GM18508 (cell line): ENCODE data around the gene HEBP2.
A peak's percentile ranks its signal among the peaks of the same experiment; 100 is the strongest.
"Not testable (repeated sequence)": the region's sequence is repeated elsewhere in the genome, so short reads cannot be mapped to it uniquely, and the experiment has no call there.

Experiments used
- ATAC-seq: cut with Tn5 transposase; IDR thresholded peaks from one replicate; pipeline ENCODE4 v1.9.1; 2021; ENCODE audit warnings: moderate number of reproducible peaks; ENCODE audit not compliant: insufficient read depth, unreplicated experiment

Gene HEBP2, protein sequence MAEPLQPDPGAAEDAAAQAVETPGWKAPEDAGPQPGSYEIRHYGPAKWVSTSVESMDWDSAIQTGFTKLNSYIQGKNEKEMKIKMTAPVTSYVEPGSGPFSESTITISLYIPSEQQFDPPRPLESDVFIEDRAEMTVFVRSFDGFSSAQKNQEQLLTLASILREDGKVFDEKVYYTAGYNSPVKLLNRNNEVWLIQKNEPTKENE

DNA sequence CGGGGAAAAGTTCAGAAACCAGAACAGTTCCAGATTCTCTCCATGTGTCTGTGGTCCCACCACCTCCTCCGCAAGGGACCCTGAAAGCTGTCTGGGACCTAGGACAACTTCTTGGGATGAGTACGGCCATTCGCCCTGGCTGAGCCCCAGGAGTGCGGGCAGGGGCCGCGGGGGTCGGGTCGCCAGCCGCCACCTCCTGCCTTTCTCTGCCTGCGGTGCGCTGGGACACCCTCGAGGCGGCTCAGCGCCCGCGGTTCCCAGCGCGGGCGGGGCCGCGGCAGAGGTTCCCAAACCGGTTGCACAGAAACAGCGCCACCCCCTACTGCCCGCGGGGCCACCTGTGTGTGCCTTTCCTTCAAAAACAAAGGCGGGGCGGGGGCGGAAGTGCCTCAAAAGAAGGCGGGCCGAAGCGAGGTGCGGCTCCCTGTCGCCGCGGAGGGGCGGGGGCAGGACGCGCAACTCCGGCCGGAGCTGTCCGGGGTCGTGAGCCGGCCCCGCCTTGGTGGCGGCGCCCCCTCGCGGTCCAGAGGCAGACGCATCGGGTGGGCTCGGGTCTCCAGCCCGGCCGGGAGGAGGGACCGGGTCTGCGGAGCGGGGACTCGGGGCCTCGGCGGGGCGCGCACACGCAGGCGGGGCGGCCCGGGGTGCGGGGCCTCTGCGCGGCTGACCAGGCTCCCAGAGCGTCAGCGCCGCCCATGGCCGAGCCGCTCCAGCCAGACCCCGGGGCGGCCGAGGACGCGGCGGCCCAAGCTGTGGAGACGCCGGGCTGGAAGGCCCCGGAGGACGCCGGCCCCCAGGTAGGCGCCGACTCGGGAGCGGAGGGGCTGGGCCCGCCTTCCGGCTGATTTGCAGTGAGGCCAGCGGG, at the start of gene HEBP2:
HEBP2 (plus strand) TSS at position 423 of the 865 bp plus-strand sequence; CDS start at position 696, 273 bp downstream.
- peak; percentile 48 for ATAC-seq

DNA sequence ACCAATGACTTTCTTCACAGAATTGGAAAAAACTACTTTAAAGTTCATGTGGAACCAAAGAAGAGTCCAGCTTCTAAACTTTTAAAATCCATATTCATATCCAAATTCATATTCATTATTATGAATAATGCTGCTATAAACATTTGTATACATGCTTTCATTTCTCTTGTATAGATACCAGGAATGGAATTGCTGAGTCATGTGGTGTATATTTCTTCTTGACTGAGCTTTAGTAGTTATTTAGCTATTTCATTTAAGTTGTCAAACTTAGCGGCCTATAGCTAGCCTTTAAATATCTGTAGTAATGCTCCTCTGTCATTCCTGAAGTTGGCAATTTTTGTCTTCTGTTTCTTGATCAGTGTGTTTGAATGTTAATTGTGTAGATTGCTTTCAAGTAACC, 46.1 kb upstream of the HEBP2 start:
- no peak for ATAC-seq

DNA sequence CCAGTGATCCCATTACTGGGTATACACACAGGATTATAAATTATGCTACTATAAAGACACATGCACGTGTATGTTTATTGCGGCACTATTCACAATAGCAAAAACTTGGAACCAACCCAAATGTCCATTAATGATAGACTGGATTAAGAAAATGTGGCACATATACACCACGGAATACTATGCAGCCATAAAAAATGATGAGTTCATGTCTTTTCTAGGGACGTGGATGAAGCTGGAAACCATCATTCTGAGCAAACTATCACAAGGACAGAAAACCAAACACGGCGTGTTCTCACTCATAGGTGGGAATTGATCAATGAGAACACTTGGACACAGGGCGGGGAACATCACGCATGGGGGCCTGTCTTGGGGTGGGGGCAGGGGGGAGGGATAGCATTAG, 35.3 kb upstream of the HEBP2 start:
- not testable (repeated sequence) for ATAC-seq

DNA sequence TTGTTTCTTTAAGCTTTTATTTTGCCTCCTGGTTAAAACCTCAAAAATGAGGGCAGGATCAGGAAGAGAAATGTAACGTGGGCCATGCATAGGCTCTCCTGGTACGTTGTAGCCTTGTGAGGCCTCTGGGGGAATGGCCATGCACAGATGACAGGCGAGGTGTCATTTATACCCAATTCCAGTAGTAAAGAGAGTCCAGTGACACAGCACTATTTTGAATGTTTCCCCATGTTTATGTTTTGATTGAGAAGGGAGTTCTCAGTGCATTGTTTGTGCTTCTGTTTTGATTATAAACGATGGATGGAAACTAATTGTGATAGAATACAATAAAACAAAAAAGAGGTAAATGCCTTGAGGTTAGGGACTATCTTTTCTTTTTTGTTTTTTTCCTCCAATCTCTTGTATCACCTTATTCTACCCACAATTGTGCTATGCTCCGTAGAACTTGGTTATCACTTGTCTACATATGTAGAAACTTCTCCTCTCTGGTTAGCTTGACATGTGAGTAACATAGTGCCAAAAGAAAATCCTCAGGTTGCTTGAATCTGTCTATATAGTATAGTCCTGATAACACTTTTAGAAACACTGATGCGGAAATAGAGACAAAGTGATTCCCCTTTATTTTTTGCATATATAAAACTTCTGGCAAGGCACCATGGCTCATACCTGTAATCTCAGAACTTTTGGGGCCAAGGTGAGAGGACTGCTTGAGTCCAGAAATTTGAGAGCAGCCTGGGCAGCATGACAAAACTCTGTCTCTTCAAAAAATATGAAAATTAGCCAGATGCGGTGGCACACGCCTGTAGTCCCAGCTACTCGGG, 33.2 kb upstream of the HEBP2 start:
- no peak for ATAC-seq

DNA sequence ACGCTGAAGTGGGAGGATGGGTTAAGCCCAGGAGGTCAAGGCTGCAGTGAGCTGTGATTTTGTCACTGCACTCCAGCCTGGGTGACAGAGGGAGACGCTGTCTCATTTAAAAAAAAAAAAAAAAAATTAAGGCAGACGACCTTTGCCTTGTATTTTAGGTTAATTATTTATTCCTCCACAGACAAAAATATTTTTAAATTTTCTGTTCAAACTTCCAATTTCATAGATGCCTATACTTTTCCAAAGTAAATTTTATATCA, 32.6 kb upstream of the HEBP2 start:
- no peak for ATAC-seq

DNA sequence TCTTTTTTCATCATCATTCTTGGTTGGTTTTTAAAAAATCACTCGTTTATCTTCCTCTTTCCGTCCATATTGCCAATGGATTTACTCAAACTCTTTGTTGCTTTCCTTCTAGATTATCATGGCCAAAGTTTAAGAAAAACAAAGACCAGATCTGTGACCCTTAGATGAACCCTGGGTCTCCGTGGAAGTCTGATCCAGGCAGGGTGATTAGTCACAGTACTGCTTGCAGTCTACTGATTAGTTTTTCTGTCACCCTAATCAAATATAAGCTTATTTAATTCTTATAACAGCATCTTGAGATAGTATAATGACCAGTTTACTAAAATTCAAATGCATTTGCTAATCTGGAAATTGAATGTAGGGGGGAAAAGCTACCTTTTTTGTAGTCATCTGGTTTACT, 32.3 kb upstream of the HEBP2 start:
- ATAC-seq, result no peak

DNA sequence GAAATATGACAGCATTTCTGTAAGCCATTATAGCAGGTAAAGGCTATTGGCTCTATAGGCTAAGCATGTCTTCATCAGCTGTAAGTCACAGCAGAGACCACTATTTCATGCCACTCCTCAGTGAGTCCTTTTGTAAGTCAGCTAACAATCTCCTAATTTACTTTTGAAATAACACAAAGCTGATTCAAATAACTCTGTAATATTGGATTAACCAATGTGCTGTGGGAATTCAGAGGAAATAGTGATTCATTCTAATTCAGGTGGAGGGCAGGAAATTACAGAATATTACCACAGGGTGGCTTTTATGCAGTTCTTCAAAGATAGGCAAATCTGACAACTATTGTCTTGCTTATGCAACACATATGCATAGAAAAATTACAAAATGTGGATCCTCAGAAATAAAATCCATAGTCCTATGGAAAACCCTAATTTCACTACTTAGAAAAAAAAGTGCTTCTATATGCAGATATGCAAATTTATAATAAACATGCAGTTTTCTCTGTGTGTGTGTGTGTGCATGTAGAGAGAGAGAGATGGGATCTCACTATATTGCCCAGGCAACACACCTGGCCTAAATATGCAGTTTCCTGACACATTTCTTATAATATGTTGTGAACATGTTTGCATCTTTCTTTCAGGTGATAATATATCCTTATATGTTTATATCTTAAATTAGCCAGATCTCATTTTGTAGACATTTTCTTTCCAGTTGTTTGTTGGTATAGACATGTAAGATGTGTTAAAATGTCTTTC, 31.1 kb upstream of the HEBP2 start:
- no peak for ATAC-seq

DNA sequence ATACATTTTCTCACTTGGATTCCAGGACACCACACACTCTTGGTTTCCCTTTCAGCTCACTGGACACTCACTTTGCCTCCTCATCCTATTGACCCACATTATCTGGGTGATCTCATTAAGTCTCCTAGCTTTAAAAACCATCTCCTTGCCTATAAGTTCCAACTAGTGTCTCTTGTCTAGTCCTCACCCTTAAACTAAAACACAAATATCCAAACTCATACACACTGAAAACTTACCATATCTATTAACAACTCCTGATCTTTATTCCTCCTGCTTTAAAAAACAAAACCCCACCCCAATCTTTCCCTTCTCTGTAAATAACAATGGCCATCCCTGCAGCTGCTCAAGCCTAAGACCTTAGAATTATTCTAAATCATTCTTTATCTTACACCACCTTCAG, 29.8 kb upstream of the HEBP2 start:
- ATAC-seq, result no peak

DNA sequence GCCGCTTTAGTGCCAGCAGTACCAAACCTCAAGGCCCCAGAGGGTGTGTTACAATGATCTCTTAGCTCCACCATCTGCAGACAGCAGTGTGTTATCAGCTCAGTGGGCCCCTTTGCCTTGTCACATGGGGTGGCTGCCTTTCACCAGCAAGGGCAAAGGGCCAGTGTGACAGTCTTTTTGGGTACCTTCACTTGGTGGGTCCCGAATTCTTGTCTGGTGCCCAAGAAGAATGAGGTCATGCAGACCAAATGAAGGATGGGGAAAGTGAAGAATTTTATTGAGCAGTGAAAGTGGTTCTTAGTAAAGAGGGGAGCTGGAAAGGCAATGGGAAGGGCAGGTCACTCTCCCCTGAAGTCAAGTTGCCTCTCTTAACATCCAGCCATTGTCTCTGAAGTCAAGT, 29.2 kb upstream of the HEBP2 start:
- no peak for ATAC-seq

DNA sequence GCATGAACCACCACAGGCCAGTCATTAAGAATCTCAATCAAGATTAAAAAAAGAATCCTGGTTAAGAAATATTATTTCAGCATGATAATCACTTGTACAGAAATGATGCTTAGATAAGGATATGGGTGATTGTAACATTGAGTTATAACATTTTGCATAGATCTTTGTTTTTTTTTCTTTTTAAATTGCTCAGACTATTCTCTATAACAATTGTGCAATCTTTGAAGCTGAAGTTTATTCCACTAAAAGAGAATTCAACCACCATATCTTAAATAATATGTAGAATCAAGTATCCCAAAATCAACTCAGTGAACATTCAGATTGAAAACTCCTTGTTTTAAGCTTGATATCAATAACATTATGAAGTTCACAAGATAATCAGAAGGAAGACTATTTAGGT, 27.0 kb upstream of the HEBP2 start:
- no peak for ATAC-seq

DNA sequence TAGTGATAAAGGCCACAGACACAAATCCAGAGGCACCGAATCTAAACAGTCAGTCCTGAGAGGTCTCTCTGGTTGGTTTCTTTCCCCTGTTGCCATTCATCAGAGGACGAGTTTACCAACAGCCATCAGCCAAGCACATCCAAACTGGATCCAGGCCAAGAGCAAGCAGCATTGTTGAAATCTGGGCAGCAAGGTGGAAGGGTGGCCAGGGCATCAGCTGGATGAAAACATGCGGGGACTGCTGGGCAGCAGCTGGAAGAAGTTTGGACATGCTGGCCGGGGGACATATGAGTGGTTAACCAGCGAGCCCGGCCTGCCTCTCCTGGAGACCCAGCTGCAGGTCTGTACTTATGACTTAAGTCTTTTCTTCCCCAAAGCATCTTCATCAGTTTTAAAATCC, 26.2 kb upstream of the HEBP2 start, which contains the start of gene SMIM28:
SMIM28 (plus strand) TSS at position 62 of the 400 bp plus-strand sequence; CDS start at position 230, 168 bp downstream.
- ATAC-seq, result no peak

DNA sequence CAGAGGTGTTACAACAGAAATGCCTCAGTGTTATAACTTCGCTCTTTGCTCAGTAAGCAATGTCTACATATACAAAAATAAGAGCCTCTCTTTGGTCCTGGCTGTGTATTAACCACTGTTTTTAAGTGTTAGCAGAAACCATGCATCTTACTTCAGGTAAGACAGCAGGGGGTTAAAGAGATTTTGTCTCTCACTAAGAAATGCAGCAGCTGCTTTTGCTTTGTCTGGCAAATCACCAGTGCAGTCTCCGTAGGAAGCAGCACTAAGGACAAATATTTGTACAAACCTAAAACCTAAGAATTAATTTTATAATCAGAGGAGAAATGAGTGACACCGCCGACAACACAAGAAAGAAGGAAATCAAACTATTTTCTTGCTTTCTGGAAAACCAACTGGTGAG, 25.6 kb upstream of the HEBP2 start:
- ATAC-seq, result no peak

DNA sequence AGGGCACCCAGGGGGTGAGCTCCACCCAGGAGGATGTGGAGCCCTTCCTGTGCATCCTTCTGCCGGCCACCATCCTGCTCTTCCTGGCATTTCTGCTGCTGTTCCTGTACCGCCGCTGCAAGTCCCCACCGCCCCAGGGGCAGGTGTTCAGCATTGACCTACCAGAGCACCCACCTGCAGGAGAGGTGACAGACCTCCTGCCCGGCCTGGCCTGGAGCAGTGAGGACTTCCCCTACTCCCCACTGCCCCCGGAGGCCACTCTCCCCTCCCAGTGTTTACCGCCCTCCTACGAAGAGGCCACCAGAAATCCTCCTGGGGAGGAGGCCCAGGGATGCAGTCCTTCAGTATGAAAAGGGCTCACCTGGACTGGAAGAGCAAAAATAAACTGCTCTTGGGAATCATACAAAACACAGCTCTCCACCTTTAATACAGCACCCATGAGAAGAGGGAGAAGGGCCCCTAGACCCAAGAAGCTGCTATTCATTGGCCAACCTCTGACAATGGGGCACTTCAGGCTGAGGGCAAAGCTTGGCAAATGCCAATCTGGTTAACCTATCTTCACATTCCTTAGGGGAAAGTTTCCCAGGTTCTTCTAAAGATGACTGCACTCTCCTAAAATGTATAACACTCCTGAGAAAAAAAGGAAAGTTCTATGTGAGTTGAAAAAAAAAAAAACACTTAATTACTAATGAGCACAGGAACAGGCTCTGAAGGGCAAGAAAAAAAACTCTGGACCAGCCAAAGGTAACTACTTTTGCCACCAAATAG, 21.3 kb upstream of the HEBP2 start:
- ATAC-seq, result no peak

DNA sequence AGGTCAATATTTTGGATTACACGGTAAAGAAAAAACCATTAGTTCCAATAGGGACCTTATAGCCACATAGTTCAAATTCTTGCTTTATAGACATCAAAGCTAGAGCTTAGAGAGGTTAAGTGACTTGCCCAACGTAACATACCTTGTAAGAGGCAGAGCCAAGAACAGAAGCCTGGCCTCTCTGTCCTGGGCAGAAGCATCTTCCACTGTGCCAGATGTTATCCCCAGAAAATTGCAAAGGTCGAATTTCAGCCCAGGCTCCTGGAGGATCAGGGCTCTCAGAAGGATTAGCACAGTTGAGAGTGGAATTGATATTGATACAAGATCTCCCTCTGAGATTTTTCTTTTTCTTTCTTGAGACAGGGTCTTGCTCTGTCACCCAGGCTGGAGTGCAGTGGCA, 20.2 kb upstream of the HEBP2 start:
- no peak for ATAC-seq

DNA sequence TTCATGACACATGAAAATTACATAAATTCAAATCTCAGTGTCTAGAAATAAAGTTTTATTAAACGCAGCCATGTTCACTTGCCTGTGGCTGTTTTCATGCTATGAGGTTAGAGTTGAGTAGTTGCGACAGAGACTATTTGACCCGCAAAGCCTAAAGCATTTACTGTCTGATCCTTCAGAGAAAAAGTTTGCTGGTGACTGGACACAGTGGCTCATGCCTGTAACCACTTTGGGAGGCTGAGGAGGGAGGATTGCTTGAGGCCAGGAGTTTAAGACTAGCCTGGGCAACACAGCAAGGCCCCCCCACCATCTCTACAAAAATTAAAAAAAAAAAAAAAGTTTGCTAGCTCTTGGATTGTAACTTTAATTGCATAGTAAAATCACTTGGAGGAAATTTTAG, 17.1 kb upstream of the HEBP2 start:
- no peak for ATAC-seq

DNA sequence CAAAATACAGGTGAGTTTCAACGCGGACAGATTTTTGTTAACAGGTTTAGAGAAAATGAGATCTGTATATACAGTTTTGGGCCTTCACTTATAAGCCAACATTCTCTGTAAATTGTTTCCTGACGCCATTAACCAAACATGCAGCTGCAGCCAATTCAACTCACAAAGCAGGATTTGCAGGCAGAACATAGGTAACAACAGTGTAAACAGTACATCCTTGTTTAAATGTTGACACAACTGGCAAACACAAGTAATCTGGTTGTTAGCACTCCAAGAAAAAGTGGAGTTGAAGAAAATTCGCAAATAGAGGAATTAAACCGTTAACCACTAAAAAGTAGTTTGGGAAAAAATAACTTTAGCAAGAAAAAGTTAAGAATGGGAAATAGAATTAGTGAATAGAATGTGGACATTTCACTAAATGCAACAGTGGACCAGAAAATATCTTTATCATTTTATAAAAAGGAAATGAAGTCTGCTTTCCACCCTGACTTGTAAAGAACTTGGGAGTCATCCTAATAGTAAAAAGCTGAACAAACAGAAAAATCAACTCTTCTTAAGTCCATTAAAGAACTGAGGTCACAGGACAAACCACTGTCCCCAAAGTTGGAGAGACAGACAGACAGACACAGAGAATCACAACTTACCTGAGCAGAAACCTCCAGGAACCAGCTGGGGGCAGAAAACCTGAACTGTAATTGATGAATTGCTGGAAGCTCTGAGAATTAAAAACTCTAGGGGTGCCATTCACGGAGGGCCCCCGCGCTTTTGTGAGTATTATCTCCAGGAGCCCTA, 16.2 kb upstream of the HEBP2 start:
- ATAC-seq, result no peak

DNA sequence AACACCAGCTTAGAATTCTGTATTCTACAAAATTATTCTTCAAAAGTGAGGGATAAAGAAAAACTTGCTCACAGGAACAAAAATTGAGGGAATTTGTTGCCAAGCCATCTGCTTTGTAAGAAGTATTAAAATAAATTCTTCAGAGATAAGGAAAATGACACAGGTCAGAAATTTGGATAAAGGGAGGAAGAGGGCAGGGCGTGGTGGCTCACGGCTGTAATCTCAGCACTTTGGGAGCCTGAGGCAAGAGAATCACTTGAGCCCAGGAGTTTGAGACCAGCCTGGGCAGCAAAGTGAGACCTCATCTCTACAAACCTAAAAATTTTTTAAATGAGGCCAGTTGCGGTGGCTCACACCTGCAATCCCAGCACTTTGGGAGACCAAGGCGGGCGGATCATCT, 14.5 kb upstream of the HEBP2 start:
- no peak for ATAC-seq

DNA sequence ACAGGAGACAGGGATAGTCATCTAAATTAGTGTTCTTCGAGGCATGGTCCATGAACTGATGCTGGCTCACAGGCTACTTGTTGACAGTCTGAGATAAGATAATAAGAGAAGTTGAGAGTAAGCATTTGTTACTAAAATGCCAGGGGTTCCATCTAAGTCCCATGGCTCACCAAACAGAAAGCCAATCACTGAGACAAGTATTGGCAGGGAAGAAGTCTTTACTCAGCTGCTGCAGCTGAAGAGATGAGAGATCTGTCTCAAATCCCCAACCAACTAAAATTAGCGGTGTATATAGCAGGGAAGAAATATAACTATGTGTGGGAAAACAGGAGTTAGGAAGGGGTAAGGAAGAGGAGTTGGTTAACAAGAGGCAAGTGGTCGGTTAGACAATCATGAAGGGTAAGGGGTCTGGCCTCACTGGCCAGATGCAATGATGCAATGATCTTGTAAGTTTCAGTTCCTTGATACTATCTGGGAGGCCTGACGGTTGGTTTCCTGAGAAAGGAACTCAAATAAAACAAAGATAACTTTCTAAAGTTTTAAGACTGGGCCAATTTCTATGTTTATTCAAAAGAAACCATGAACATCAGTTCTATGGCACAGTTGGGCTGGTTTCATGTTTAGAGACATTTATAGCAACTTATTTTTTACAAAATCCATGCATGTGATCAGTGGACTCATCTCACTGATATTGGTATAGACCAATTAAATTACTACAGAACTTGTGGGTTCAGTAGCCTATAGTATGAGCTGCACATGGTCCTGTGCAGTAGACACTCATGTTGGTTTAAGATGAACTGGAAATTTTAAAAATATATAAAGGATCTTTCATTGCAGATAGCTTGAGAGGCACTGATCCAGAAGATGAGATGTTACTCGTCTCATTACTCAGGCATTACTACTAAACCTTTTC, 9.9 kb upstream of the HEBP2 start:
- ATAC-seq, result no peak
